ENCODE data around the gene GAREM1.
A peak's percentile ranks its signal among the peaks of the same experiment; 100 is the strongest.

GAREM1 gene

DNA sequence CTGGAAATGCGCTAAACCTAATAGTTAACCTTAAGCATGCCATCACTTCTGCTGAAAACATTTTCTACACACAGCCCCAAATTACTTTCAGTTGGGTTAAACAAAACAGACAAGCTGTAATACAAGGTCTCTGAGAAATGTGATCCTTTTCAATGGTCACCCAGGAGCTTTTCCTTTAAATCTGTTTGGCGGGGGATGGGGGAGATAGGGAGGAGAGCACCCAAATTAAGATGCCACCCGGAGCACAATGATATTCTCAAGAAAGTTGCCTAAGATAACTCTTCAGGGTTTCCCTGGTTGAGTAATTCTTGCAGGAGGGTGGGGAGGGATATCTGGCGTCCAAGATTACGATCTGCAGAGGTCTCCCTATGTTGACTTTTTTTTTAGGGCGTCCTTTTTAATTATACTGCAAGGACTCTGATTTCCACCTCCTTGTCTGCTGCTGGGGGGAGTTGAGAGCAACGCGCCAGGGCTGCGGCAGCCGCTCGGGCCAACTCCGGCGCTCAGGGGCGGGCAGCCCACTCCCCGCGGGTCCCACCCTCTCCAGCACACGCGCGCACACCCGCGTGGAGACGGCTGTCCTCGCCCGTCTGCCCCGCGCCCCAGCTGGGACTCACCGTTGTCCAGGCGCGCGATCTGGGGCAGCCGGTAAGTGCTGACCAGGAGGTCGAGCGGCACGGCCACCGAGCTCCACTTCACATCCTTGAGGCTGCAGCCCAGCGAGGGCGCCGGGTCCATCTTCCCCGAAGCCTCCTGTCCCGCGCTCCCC lies 807 bp downstream of the GAREM1 start:
- H3K27ac ChIP-seq, result peak overlapping the region; percentile 55
- TF ChIP-seq ZFX (IDR thresholded peaks at IDR 0.05), result no peak
- TF ChIP-seq, protein P1, sequence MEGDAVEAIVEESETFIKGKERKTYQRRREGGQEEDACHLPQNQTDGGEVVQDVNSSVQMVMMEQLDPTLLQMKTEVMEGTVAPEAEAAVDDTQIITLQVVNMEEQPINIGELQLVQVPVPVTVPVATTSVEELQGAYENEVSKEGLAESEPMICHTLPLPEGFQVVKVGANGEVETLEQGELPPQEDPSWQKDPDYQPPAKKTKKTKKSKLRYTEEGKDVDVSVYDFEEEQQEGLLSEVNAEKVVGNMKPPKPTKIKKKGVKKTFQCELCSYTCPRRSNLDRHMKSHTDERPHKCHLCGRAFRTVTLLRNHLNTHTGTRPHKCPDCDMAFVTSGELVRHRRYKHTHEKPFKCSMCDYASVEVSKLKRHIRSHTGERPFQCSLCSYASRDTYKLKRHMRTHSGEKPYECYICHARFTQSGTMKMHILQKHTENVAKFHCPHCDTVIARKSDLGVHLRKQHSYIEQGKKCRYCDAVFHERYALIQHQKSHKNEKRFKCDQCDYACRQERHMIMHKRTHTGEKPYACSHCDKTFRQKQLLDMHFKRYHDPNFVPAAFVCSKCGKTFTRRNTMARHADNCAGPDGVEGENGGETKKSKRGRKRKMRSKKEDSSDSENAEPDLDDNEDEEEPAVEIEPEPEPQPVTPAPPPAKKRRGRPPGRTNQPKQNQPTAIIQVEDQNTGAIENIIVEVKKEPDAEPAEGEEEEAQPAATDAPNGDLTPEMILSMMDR (conservative IDR thresholded peaks at IDR 0.05), result no peak

DNA sequence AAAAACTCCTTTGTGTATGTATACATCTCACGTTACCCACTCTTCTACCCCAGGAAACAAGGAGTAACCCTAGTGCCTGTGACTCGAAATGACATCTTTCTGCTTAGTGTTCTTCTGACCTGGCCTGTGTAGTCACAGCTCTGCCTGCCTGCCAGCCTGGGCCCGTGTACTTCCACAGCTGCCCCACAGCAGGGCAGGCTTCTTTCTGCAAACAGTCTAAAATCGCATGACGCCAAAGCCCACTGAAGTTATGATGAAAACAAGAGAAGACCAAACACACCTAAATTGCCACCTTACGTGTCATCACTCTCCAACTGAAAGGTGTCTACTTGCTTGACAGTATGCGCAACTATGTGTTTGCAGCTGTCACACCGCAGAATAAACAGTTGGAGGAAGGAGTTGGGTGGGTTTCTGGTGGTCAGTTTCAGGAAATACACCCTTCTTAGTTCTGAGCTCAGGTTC lies 1.5 kb downstream of the GAREM1 start:
- no peak overlapping the region for H3K27ac ChIP-seq
- TF ChIP-seq ZFX (IDR thresholded peaks at IDR 0.05), result no peak
- TF ChIP-seq, protein P1 (conservative IDR thresholded peaks at IDR 0.05), result 0 out of 2 replicates have a peak, but pooled peaks have one; percentile 6

DNA sequence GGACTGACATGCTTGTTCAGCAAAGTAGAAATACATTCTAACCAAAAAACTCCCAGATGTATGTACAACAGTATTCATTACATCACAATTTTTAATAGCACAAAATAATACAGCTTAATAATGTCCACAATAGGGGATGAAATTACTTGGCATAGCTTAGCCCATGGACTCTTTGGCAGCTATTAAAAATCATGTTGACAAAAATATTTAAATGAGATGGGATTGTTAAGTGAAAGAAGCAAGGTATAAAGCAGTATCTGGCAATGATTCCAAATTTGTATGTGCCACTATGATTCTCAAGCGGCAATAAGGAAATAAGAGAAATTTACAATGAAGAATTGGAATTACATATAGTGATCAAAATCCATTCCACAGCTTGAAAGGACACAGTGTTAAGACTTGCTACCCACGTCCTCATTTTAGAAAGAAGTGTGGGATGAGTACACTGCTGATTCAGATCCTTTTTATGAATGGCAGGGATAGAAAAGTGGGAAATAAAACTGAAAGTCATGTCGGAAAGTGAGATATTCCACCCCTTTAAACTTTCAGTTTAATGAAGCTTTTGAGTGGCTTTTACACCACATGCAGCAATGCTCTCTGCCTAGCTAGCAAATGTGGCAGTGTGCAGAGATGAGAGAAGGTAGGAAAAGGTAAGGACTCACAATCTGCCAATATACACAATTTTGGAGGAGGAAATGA lies 2.4 kb downstream of the GAREM1 start:
- no peak overlapping the region for H3K27ac ChIP-seq
- TF ChIP-seq, protein P1 (conservative IDR thresholded peaks at IDR 0.05), result no peak
- no peak for TF ChIP-seq ZFX (IDR thresholded peaks at IDR 0.05)

DNA sequence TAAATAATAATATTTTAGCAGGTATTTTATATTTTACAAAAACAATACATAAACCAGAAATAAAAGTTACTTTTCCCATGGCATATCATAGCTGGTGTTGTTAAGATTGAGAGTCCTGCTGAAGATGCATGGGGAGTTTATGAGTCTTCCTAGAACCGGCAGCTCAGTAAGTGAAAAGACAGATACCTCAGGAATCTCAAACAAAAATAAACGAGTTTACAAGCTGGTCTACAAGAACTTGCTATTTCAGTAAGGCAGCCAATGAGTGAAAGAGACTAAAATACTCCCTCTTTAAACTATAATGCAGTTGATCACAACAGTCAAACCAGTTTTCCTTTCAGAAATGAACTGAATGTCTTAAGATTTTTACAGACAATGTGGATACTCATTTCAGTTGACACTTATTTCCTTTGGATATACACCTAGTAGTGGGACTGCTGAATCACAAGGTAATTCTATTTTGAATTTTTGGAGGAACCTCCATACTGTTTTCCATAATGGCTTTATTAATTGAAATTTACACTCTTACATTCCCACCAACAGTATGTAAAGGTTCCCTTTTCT lies 8.9 kb downstream of the GAREM1 start:
- TF ChIP-seq, protein P1 (conservative IDR thresholded peaks at IDR 0.05), result peak; percentile 28
- TF ChIP-seq ZFX (IDR thresholded peaks at IDR 0.05), result no peak
- H3K27ac ChIP-seq, result no peak overlapping the region

DNA sequence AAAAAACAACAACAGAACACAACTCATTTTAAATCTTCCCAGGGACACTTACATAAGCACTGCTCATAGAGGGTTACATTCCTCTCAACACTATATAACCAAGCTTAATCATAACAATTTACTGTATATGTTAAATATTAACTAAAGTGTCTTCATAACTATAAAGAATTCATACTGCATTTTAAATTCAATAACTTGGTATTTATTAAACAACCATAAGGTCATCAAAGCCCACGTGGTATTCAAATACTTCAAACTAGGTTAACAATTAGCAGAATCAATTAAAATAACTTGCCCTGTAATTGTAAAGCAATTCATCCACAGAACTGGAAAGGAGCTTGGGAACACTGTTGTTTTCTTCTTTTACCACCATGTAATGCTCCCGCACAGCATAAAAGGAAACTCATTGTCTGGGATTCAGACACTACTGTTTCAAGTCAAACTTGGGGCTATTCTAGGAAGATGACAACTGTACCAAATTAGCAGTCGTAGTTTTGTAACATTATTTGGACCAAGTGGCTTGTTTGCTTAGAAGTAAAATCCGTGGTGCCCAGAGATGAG lies 10.4 kb downstream of the GAREM1 start:
- no peak for TF ChIP-seq ZFX (IDR thresholded peaks at IDR 0.05)
- TF ChIP-seq, protein P1 (conservative IDR thresholded peaks at IDR 0.05), result no peak
- H3K27ac ChIP-seq, result no peak overlapping the region

DNA sequence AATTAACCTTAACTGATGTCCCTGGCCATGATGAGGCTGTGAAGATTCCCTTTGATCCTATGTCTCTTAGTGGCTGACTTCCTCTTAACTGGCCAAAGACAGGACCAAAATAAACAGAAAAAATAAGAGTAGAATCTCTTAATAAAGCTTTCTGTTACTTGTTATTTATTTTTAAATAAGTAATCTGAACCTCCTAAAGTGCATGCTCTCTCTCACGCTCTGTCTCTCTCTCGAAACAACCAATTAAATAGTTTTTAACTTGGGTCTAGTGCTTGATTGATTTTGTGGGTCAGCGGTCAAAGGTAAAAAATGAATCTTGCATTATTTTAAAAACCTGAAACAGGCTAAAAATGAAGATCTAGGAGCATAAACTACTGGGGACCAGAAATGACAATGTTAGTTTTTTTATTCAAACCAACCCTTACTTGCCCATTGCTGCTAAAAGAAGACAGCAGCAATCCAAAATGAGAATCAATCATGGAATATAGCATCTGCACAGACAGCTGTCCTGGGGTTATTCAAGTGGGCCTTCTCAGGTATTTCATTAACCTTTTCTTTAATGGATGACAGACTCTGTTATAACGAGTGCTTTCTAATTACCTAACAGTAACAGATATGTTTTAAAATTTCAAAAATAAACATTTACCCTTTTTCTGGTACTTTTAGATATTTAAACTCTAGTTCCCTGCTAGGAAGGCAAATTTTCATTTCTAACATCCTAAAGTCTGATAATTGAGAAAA lies 11.2 kb downstream of the GAREM1 start:
- TF ChIP-seq, protein P1 (conservative IDR thresholded peaks at IDR 0.05), result no peak
- TF ChIP-seq ZFX (IDR thresholded peaks at IDR 0.05), result no peak
- no peak overlapping the region for H3K27ac ChIP-seq
